Esophagus squamous epithelium (tissue), 5 donors: ENCODE results near the gene ARHGAP9. TPM values are rescaled to one million over a fixed set of nuclear protein-coding genes. Genes with fewer than 3 reads are reported as not detected.

Experiments used
- DNase-seq: peaks from one replicate; lab custom pipeline; 2025; lab: John Stamatoyannopoulos, UW
- H3K27ac ChIP-seq, 4 donors: fragments of 200-600 bp; sonication (generic); one replicate each; pipeline ENCODE4 v1.5.1; 2016 to 2019; ENCODE audit warnings: mild to moderate bottlenecking in 1 of 4
- H3K27me3 ChIP-seq, 4 donors: fragments of 200-600 bp; sonication (generic); 1 replicate in 3 of 4; 2 replicates in 1 of 4; pipeline versions ENCODE4 v1.5.1 to v1.6.0; 2017 to 2021; ENCODE audit warnings: antibody characterized with exemption in 1 of 4
- H3K36me3 ChIP-seq, 3 donors: fragments of 200-600 bp; sonication (generic); one replicate each; pipeline ENCODE4 v1.5.1; 2016 to 2019
- H3K4me1 ChIP-seq, 3 donors: fragments of 200-600 bp; sonication (generic); one replicate each; pipeline ENCODE4 v1.5.1; 2017 to 2019
- H3K4me3 ChIP-seq, 4 donors: fragments of 200-600 bp; sonication (generic); 1 replicate in 3 of 4; 2 replicates in 1 of 4; pipeline ENCODE4 v1.5.1; 2016 to 2019; ENCODE audit warnings: mild to moderate bottlenecking in 2 of 4, moderate library complexity in 1 of 4
- H3K9me3 ChIP-seq, 3 donors: fragments of 200-600 bp; sonication (generic); one replicate each; pipeline ENCODE4 v1.5.1; 2016 to 2019
- POLR2A ChIP-seq, 4 donors: fragments of 450-650 bp; IDR thresholded peaks; one replicate each; pipeline ENCODE4 v1.6.1; 2017; ENCODE audit warnings: antibody characterized with exemption in 4 of 4, mild to moderate bottlenecking in 4 of 4, moderate library complexity in 3 of 4
- WGBS, 2 donors: methylation state at CpG; one replicate each; pipeline ENCODE4 v1.1.5; 2018; 5-methylcytosine and 5-hydroxymethylcytosine counted together
- intact Hi-C: fragments of 100-400 bp; cut with DNase I; formaldehyde crosslinking; loops from one replicate; pipeline ENCODE4 v1.15.0; 2022
- total RNA-seq, 4 donors: library from RNA; depleted of rRNA; stranded (reverse); fragments of >200 nt; gene quantifications; one replicate each; pipeline ENCODE4 v1.1.0, GENCODE V29; 2016
- TF ChIP-seq, protein P1 (sequence below), 6 experiments: fragments of 450-650 bp in 4 of 6; fragments of 200-600 bp in 2 of 6; sonication (generic) in 2 of 6; IDR thresholded peaks; one replicate each; pipeline ENCODE4 v1.5.1; 2016 to 2019; ENCODE audit warnings: antibody characterized with exemption in 6 of 6, mild to moderate bottlenecking in 4 of 6, moderate library complexity in 4 of 6
- donor health status: DM: yes; HTN: yes; CAD: no.

Gene ARHGAP9
- total RNA-seq, 4 donors from 2014 or later: 4.5 to 20.4 (median 11.3) TPM

DNA sequence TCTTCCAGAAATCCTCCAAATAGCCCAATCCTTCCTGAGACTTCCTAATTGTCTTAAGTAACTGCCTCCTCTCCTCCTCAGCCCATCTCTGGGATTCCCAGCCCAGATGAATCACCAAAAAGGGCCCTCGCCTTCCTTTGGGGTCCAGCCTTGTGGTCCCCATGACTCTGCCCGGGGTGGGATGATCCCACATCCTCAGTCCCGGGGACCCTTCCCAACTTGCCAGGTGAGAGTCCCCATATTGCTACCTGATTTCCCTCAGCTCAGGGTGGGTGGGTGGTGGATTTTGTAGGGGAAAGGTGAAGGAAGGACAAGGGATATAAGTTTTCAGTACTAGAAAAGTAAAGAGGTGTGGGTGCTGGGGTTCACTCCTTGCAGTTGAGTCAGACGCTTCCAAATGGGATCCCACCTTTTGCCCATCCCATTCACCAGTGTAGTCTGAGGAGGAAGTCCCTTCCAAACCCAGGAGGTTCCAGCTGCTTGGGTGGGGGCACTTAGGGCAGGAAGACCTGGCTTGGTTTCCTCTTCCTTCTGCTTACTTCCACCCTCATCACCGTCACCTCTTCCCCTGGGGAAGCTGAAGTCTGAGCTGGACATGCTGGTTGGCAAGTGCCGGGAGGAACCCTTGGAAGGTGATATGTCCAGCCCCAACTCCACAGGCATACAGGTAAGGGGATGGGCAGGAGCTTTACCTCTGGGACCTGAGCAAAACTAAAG is 14.5 kb downstream of the ARHGAP9 start:
- no peak overlapping the region for H3K4me3 ChIP-seq
- no peak for DNase-seq
- no peak overlapping the region for H3K27ac ChIP-seq
- intact Hi-C loops: no loop called here
- H3K4me1 ChIP-seq: peaks cover 13 to 28% (median 21%) of the 10 kb centered on the region in 3 donors
- H3K9me3 ChIP-seq: no peaks in the 10 kb centered on the region
- H3K27me3 ChIP-seq: peaks cover 0 to 69% (median 0%) of the 10 kb centered on the region in 4 donors
- WGBS, 2 donors: 83 to 84% methylated on average over 4 to 5 of the region's 6 CpGs
- TF ChIP-seq, protein P1, sequence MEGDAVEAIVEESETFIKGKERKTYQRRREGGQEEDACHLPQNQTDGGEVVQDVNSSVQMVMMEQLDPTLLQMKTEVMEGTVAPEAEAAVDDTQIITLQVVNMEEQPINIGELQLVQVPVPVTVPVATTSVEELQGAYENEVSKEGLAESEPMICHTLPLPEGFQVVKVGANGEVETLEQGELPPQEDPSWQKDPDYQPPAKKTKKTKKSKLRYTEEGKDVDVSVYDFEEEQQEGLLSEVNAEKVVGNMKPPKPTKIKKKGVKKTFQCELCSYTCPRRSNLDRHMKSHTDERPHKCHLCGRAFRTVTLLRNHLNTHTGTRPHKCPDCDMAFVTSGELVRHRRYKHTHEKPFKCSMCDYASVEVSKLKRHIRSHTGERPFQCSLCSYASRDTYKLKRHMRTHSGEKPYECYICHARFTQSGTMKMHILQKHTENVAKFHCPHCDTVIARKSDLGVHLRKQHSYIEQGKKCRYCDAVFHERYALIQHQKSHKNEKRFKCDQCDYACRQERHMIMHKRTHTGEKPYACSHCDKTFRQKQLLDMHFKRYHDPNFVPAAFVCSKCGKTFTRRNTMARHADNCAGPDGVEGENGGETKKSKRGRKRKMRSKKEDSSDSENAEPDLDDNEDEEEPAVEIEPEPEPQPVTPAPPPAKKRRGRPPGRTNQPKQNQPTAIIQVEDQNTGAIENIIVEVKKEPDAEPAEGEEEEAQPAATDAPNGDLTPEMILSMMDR (IDR thresholded peaks at IDR 0.05): no peak
- H3K36me3 ChIP-seq: no peaks in the 10 kb centered on the region

DNA sequence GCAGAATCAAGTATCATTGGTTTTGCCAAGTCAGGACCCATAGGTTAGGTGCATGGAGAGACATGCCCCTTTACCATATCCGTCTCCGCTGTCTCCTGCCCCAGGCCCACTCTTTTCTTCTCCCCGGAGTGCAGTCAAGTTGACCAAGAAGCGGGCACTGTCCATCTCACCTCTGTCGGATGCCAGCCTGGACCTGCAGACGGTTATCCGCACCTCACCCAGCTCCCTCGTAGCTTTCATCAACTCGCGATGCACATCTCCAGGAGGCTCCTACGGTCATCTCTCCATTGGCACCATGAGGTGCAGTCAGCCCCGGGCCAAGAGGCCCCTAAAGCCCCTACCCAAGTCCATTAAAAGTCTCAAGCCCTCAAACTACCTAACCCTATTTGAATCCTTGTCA is 15.1 kb downstream of the ARHGAP9 start:
- TF ChIP-seq, protein P1 (IDR thresholded peaks at IDR 0.05): no peak
- TF ChIP-seq POLR2A (IDR thresholded peaks at IDR 0.05): no peak
- Histone ChIP-seq H3K4me1 (peaks cover 17 to 34% (median 27%) of the 10 kb centered on the region in 3 donors), H3K27me3 (peaks cover 0 to 68% (median 0%) of the 10 kb centered on the region in 4 donors), H3K9me3 (no peaks in the 10 kb centered on the region), H3K27ac (no peak overlapping the region), H3K4me3 (no peak overlapping the region), H3K36me3 (no peaks in the 10 kb centered on the region)
- DNase-seq: no peak
- intact Hi-C loops: no loop called here
- WGBS, 2 donors: 86 to 93% methylated on average over 12 of the region's 12 CpGs

DNA sequence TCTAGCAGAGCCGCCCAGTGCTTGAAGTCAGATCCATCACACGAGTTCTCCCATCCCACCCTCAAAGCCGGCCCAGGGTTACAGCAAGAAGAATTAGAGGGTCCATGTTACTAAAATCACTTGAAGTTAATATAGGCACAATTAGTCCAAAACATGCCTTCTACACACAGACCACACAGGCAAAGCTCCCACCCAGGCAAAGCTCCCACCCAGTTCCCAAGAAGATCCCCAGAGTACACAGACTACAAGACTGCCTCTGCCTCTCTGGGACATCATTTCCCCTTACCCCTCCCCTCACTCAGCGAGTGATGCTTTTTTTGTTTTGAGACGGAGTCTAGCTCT is 16.8 kb downstream of the ARHGAP9 start:
- no peak for DNase-seq
- TF ChIP-seq POLR2A (IDR thresholded peaks at IDR 0.05): no peak
- TF ChIP-seq, protein P1 (IDR thresholded peaks at IDR 0.05): no peak
- Histone ChIP-seq H3K27ac (peak overlapping the region in 2 of 4 donors; percentile 88 to 90), H3K4me3 (peak overlapping the region in 2 of 4 donors; percentile 61 to 82), H3K36me3 (no peaks in the 10 kb centered on the region), H3K4me1 (peaks cover 25 to 44% (median 33%) of the 10 kb centered on the region in 3 donors), H3K9me3 (no peaks in the 10 kb centered on the region), H3K27me3 (peaks cover 0 to 52% (median 0%) of the 10 kb centered on the region in 4 donors)
- intact Hi-C loops: no loop called here
- WGBS, 2 donors: 13 to 47% methylated on average over 3 to 5 of the region's 5 CpGs

DNA sequence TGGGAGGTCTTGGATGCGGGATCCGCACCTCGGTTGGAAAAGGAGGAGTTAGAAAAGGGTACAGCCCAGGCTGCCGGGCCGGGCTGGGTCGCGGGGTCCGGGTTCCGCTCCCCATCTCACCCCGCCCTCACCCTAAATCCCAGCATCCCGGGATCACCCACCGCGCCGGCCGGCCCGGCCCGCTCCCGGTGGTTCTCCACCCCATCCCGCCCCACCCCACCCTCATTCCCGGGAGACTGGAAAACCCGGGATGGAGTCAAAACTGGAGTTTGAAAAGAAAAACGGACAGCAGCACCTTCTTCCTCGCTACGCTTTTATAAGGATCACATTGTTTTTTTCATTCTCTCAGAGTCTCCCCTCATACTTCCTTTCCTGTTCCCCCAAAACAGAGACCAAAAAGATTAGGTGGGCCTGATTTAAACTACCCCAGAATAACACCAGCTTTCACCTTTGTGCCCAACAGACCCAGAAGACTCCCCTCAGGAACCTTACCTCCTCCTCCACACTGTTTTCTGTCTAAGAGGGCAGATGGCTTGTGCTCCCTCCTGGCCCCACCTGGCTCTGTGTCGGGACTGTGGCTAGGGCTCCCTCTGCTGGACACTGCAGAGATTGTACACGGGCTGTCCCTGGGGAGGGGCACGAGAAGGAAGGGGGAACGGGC is 17.3 kb downstream of the ARHGAP9 start:
- intact Hi-C loops: no loop called here
- TF ChIP-seq, protein P1 (IDR thresholded peaks at IDR 0.05): peak; percentile 81 to 95 (median 94)
- peak in 1 of 4 donors; percentile 20 for TF ChIP-seq POLR2A (IDR thresholded peaks at IDR 0.05)
- Histone ChIP-seq H3K27ac (peak overlapping the region; percentile 62 to 90 (median 86)), H3K4me3 (peak overlapping the region; percentile 28 to 82 (median 60)), H3K36me3 (no peaks in the 10 kb centered on the region), H3K27me3 (peaks cover 0 to 47% (median 0%) of the 10 kb centered on the region in 4 donors), H3K4me1 (peaks cover 25 to 44% (median 33%) of the 10 kb centered on the region in 3 donors), H3K9me3 (no peaks in the 10 kb centered on the region)
- DNase-seq: no peak
- 0% methylated on average over 4 to 19 of the region's 28 CpGs for WGBS, 2 donors

DNA sequence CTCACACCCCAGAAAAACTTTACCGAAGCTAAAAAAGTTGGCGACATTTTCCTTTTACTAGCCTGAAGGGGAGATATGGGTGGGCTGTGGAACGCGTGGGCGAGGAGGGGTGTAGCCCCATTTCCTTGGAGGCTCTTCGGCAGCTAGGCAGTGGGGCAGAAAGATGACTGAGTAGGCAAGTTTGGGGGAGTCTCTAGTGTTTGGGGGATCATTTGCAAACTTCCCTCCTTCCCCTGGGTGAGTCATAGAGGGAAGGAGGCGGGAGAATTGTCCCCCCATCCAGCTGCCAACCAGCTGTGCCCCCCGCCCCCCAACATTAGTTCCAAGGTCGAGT is 17.8 kb downstream of the ARHGAP9 start:
- intact Hi-C loops: no loop called here
- Histone ChIP-seq H3K36me3 (no peaks in the 10 kb centered on the region), H3K9me3 (no peaks in the 10 kb centered on the region), H3K4me3 (peak overlapping the region; percentile 28 to 82 (median 60)), H3K27ac (peak overlapping the region; percentile 62 to 90 (median 86)), H3K27me3 (peaks cover 0 to 42% (median 0%) of the 10 kb centered on the region in 4 donors), H3K4me1 (peaks cover 25 to 44% (median 33%) of the 10 kb centered on the region in 3 donors)
- TF ChIP-seq, protein P1 (IDR thresholded peaks at IDR 0.05): no peak
- no peak for TF ChIP-seq POLR2A (IDR thresholded peaks at IDR 0.05)
- 0% methylated on average over 6 to 9 of the region's 9 CpGs for WGBS, 2 donors
- no peak for DNase-seq
